ENCODE data around the gene GBF1. TPM values are rescaled to one million over a fixed set of nuclear protein-coding genes. Genes with fewer than 3 reads are reported as not detected.
A peak's percentile ranks its signal among the peaks of the same experiment; 100 is the strongest.

The GBF1 gene
- polyA plus RNA-seq, 1 of the 3 experiments (the other 2 are of a cell fraction): 12.3 TPM

- 92% methylated on average over 5 of the region's 18 CpGs for WGBS (ENCODE audit: low lambda C conversion rate)
- peaks cover 0 to 6% of the 10 kb centered on the region in 2 experiments; a peak in 1 of 4 replicates for H3K4me1 ChIP-seq (ENCODE audit: control insufficient read depth in 1 of 2, insufficient read depth in 2 of 2, low read depth in 1 of 2, low read length in 1 of 2)
- H3K27ac ChIP-seq (ENCODE audit: low read depth in 2 of 2, low read length in 1 of 2): no peak overlapping the region
- no peaks in the 10 kb centered on the region for H3K9me2 ChIP-seq
- H3K27me3 ChIP-seq (ENCODE audit: insufficient read depth): no peaks in the 10 kb centered on the region
- DNase-seq: no peak
- CTCF ChIA-PET: interaction anchor here (3.0 to 16.5 kb wide), 5 partner anchors 8 to 232 kb away, joined by 22 to 359 read pairs (median 40); partner anchors contain the start of genes FBXL15, NFKB2 and PSD
- no peaks in the 10 kb centered on the region for H3F3A ChIP-seq (replicated peaks; ENCODE audit: insufficient read depth)
- no peak overlapping the region for H2AFZ ChIP-seq (ENCODE audit: low read depth)
- no peaks in the 10 kb centered on the region for H3K36me3 ChIP-seq (replicated peaks in 1 of 2; ENCODE audit: control insufficient read depth in 1 of 2, insufficient read depth in 2 of 2, low read length in 1 of 2)
- H3K9ac ChIP-seq: no peak overlapping the region
- H3K9me3 ChIP-seq: no peaks in the 10 kb centered on the region
- TF ChIP-seq, protein P1, sequence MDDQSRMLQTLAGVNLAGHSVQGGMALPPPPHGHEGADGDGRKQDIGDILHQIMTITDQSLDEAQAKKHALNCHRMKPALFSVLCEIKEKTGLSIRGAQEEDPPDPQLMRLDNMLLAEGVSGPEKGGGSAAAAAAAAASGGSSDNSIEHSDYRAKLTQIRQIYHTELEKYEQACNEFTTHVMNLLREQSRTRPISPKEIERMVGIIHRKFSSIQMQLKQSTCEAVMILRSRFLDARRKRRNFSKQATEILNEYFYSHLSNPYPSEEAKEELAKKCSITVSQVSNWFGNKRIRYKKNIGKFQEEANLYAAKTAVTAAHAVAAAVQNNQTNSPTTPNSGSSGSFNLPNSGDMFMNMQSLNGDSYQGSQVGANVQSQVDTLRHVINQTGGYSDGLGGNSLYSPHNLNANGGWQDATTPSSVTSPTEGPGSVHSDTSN (IDR thresholded peaks at IDR 0.05): 0 out of 2 replicates have a peak, but pooled peaks have one; percentile 17
- TF ChIP-seq TCF12 (IDR thresholded peaks at IDR 0.05): peak; percentile 29; the same call in 1 of the 2 replicates
- TF ChIP-seq TAF1 (IDR thresholded peaks at IDR 0.05; ENCODE audit: borderline replicate concordance, low read depth, low read length): no peak
- peak; percentile 58; the same call in 1 of the 2 replicates for TF ChIP-seq FOSL2 (IDR thresholded peaks at IDR 0.05; ENCODE audit: borderline replicate concordance, low read depth)
- H3K79me2 ChIP-seq (ENCODE audit: insufficient read depth): no peaks in the 10 kb centered on the region
- POLR2A ChIA-PET: no interaction called here
- no peaks in the 10 kb centered on the region for H4K20me1 ChIP-seq (ENCODE audit: insufficient read depth)
- no peak overlapping the region for H3K4me3 ChIP-seq (ENCODE audit: low read depth in 2 of 2, low read length in 1 of 2)
- H3K4me2 ChIP-seq: 0 out of 2 replicates have a peak overlapping the region, but pooled peaks have one; percentile 19
These were observed 156.6 kb downstream of the GBF1 start for GRCh38 chr10:102401735-102402511.

DNA sequence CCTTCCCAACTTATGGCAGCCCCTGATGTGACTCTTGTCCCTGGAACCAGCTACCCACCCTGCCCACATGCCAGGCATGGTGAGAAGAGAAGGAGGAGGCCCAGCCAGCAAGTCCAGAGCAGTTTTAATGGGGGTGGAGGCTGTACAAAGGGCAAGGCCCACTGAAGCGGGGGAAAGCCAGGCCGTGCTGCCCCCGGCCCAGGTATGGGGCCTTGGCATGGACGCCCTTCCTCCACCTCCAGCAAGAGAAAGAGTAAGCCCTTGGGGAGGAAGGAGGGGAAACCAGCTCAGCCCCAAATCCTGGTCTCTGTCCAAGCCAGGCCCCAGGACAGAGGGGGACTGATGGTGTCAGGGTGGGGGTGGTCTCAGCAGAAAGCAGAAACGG is 157.2 kb downstream of the GBF1 start:
- Histone ChIP-seq H3K4me2 (no peak overlapping the region), H3K9me3 (no peaks in the 10 kb centered on the region), H4K20me1 (ENCODE audit: insufficient read depth) (no peaks in the 10 kb centered on the region), H3K27ac (ENCODE audit: low read depth in 2 of 2, low read length in 1 of 2) (no peak overlapping the region), H3K9ac (no peak overlapping the region), H3K4me3 (ENCODE audit: low read depth in 2 of 2, low read length in 1 of 2) (no peak overlapping the region), H3K79me2 (ENCODE audit: insufficient read depth) (no peaks in the 10 kb centered on the region), H3F3A (replicated peaks; ENCODE audit: insufficient read depth) (no peaks in the 10 kb centered on the region), H3K27me3 (ENCODE audit: insufficient read depth) (no peaks in the 10 kb centered on the region), H2AFZ (ENCODE audit: low read depth) (no peak overlapping the region), H3K9me2 (no peaks in the 10 kb centered on the region), H3K36me3 (replicated peaks in 1 of 2; ENCODE audit: control insufficient read depth in 1 of 2, insufficient read depth in 2 of 2, low read length in 1 of 2) (no peaks in the 10 kb centered on the region), H3K4me1 (ENCODE audit: control insufficient read depth in 1 of 2, insufficient read depth in 2 of 2, low read depth in 1 of 2, low read length in 1 of 2) (peaks cover 0 to 6% of the 10 kb centered on the region in 2 experiments; a peak in 1 of 4 replicates)
- ChIA-PET POLR2A (no interaction called here), CTCF (interaction anchor here (1.3 to 16.5 kb wide), 8 partner anchors 8 to 256 kb away, joined by 3 to 359 read pairs (median 22); partner anchors contain the start of genes FBXL15, NFKB2 and PSD)
- WGBS (ENCODE audit: low lambda C conversion rate): 79% methylated on average over 4 of the region's 5 CpGs
- no peak for TF ChIP-seq POLR2AphosphoS5 (IDR thresholded peaks at IDR 0.05; ENCODE audit: low read depth, low read length)
- TF ChIP-seq REST (IDR thresholded peaks at IDR 0.05; ENCODE audit: low read depth, low read length): no peak
- TF ChIP-seq RCOR1 (IDR thresholded peaks at IDR 0.05; ENCODE audit: low read length): no peak
- TF ChIP-seq, protein P2, sequence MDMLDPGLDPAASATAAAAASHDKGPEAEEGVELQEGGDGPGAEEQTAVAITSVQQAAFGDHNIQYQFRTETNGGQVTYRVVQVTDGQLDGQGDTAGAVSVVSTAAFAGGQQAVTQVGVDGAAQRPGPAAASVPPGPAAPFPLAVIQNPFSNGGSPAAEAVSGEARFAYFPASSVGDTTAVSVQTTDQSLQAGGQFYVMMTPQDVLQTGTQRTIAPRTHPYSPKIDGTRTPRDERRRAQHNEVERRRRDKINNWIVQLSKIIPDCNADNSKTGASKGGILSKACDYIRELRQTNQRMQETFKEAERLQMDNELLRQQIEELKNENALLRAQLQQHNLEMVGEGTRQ (IDR thresholded peaks at IDR 0.05; ENCODE audit: borderline replicate concordance, low read depth, low read length): no peak
- no peak for TF ChIP-seq FOSL2 (IDR thresholded peaks at IDR 0.05; ENCODE audit: borderline replicate concordance, low read depth)
- no peak for TF ChIP-seq FOXJ3 (CRISPR knock-in tag; IDR thresholded peaks at IDR 0.05)
- no peak for TF ChIP-seq FOXM1 (IDR thresholded peaks at IDR 0.05; ENCODE audit: low read depth)
- no peak for TF ChIP-seq JUND (IDR thresholded peaks at IDR 0.05)
- TF ChIP-seq EZH2phosphoT487 (IDR thresholded peaks at IDR 0.05; ENCODE audit: borderline replicate concordance, low read depth): no peak
- TF ChIP-seq EP300 (IDR thresholded peaks at IDR 0.05; ENCODE audit: borderline replicate concordance in 1 of 2, low read depth in 1 of 2, low read length in 1 of 2): no peak
- TF ChIP-seq, protein P3, sequence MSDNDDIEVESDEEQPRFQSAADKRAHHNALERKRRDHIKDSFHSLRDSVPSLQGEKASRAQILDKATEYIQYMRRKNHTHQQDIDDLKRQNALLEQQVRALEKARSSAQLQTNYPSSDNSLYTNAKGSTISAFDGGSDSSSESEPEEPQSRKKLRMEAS (IDR thresholded peaks at IDR 0.05; ENCODE audit: low read depth): no peak
- TF ChIP-seq RAD21 (IDR thresholded peaks at IDR 0.05; ENCODE audit: low read length): no peak
- no peak for DNase-seq
